K562 (cell line): ENCODE data around the gene PI4KA. TPM values are rescaled to one million over a fixed set of nuclear protein-coding genes. Genes with fewer than 3 reads are reported as not detected.
A peak's percentile ranks its signal among the peaks of the same experiment; 100 is the strongest.

Experiments
- DNMT1 ChIP-seq: fragments of 450-650 bp; IDR thresholded peaks from 2 replicates; pipeline ENCODE4 v1.6.1; 2016; ENCODE audit warnings: antibody characterized with exemption, mild to moderate bottlenecking
- KDM1A ChIP-seq, 2 experiments: fragments of 450-650 bp; IDR thresholded peaks; 2 replicates each; pipeline ENCODE4 v1.6.1; 2016; ENCODE audit warnings: mild to moderate bottlenecking in 2 of 2
- MECOM ChIP-seq: fragments of 250-450 bp; sonication (Bioruptor Pico); IDR thresholded peaks from 2 replicates; pipeline ENCODE4 v1.8.0; 2022; ENCODE audit warnings: inconsistent platforms
- NR1H2 ChIP-seq: sonication (generic); formaldehyde crosslinking; IDR thresholded peaks from 2 replicates; pipeline ENCODE4 v1.4.0; 2020; ENCODE audit warnings: mild to moderate bottlenecking, missing genetic modification reagents
- PPARD ChIP-seq: fragments of 250-450 bp; sonication (Bioruptor Pico); IDR thresholded peaks from 2 replicates; pipeline ENCODE4 v1.8.0; 2022; ENCODE audit warnings: inconsistent platforms, mild to moderate bottlenecking, moderate library complexity
- PYGO2 ChIP-seq: fragments of 450-650 bp; IDR thresholded peaks from 2 replicates; pipeline ENCODE4 v1.6.1; 2016; ENCODE audit warnings: mild to moderate bottlenecking, missing genetic modification characterization, moderate library complexity, missing compliant biosample characterization
- SMARCA4 ChIP-seq: fragments of 450-650 bp; IDR thresholded peaks from 2 replicates; pipeline ENCODE4 v1.6.1; 2016
- SREBF1 ChIP-seq: fragments of 150-350 bp; IDR thresholded peaks from 2 replicates; pipeline ENCODE4 v1.6.1; 2014; ENCODE audit warnings: antibody characterized with exemption, low read depth, low read length, borderline replicate concordance
- ZNF212 ChIP-seq: fragments of 450-650 bp; formaldehyde crosslinking; IDR thresholded peaks from 2 replicates; pipeline ENCODE4 v1.4.0; 2020; ENCODE audit warnings: mild to moderate bottlenecking
- ZNF239 ChIP-seq: fragments of 250-450 bp; sonication (Bioruptor Pico); IDR thresholded peaks from 2 replicates; pipeline ENCODE4 v1.4.0; 2020; ENCODE audit warnings: mild to moderate bottlenecking
- ZNF347 ChIP-seq: fragments of 450-650 bp; formaldehyde crosslinking; IDR thresholded peaks from 2 replicates; pipeline ENCODE4 v1.4.0; 2020; ENCODE audit warnings: low read depth, mild to moderate bottlenecking, moderate library complexity
- ZNF408 ChIP-seq: fragments of 250-450 bp; sonication (Bioruptor Pico); IDR thresholded peaks from 2 replicates; pipeline ENCODE4 v1.4.0; 2020; ENCODE audit warnings: low read depth, mild to moderate bottlenecking, moderate library complexity
- polyA plus RNA-seq, 8 experiments: library from polyadenylated mRNA; depleted of rRNA in 4 of 8; stranded (reverse) in 5 of 8; unstranded in 3 of 8; fragments of >200 nt; fragmentation: Nextera tagmentation in 2 of 8; fragmentation: Illumina TruSeq in 1 of 8; extraction: Ambion mirVana in 2 of 8; extraction: Trizol in 1 of 8; gene quantifications; 2 replicates each; pipeline versions ENCODE4 v1.2.1 to v1.2.3, GENCODE V29; 2011 to 2014; ENCODE audit warnings: inconsistent platforms in 1 of 8, missing spikeins in 1 of 8
- total RNA-seq, 7 experiments: library from RNA; depleted of rRNA in 6 of 7; stranded (reverse); fragments of >200 nt in 6 of 7; fragmentation: Illumina TruSeq in 2 of 7; extraction: Trizol in 2 of 7; gene quantifications; 2 replicates each; pipeline versions ENCODE4 v1.2.1 to v1.2.3, GENCODE V29; 2011 to 2021; ENCODE audit warnings: low replicate concordance in 1 of 7
- TF ChIP-seq, protein P1 (sequence below): fragments of 250-450 bp; sonication (Bioruptor Pico); IDR thresholded peaks from 2 replicates; pipeline ENCODE4 v1.5.0; 2022; ENCODE audit warnings: mild to moderate bottlenecking
- TF ChIP-seq, protein P2 (sequence below): fragments of 250-450 bp; sonication (Bioruptor Pico); IDR thresholded peaks from 2 replicates; pipeline ENCODE4 v1.4.0; 2020
- TF ChIP-seq, protein P3 (sequence below): sonication (generic); formaldehyde crosslinking; IDR thresholded peaks from 2 replicates; pipeline ENCODE4 v1.8.1; 2022; ENCODE audit warnings: missing genetic modification reagents
- TF ChIP-seq, protein P4 (sequence below): fragments of 250-450 bp; sonication (Bioruptor Pico); IDR thresholded peaks from 2 replicates; pipeline ENCODE4 v1.4.0; 2020; ENCODE audit warnings: mild to moderate bottlenecking, moderate library complexity

PI4KA gene
- total and polyA plus RNA-seq, 9 of the 15 experiments (the other 6 are each of a cell fraction or from before 2014, with no cell fraction given): 7.3 to 187 (median 84.7) TPM

DNA sequence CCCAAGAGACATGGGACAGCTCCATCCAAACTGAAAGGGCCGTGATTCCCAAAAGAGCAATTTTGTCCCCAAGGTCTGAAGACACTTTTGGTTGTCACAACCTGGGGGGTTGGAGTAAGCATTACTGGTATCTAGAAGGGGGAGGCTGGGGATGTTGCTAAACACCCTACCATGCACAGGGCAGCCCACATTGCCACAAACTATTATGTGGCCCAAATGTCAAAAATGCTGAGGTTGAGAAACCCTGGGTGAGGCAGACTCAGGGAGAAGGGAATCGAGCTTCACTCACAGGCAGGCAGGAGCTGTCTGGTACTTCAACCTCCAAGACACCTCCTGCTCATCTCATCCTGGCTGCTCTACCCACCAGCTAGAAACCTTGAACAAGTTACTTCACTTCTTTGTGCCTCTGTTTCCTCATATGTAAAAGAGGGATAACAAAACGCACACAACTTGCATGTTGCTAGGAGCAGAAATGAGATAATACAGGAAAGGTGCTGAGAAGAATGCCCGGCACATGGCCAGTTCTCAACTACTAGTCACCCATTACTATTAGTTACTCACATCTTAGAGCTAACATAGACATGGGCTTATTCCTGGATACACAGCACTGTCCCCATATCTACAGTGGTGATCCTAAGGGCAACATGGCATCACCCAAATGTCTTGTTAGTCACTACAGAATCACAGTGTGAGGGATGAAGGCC lies 75.9 kb downstream of the PI4KA start (continued):
- TF ChIP-seq, protein P1, sequence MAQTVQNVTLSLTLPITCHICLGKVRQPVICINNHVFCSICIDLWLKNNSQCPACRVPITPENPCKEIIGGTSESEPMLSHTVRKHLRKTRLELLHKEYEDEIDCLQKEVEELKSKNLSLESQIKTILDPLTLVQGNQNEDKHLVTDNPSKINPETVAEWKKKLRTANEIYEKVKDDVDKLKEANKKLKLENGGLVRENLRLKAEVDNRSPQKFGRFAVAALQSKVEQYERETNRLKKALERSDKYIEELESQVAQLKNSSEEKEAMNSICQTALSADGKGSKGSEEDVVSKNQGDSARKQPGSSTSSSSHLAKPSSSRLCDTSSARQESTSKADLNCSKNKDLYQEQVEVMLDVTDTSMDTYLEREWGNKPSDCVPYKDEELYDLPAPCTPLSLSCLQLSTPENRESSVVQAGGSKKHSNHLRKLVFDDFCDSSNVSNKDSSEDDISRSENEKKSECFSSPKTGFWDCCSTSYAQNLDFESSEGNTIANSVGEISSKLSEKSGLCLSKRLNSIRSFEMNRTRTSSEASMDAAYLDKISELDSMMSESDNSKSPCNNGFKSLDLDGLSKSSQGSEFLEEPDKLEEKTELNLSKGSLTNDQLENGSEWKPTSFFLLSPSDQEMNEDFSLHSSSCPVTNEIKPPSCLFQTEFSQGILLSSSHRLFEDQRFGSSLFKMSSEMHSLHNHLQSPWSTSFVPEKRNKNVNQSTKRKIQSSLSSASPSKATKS (CRISPR knock-in tag): no peak
- TF ChIP-seq DNMT1 (no peak), ZNF212 (CRISPR knock-in tag) (no peak), ZNF347 (CRISPR knock-in tag) (no peak), ZNF239 (CRISPR knock-in tag) (no peak), PYGO2 (tag) (no peak), ZNF408 (CRISPR knock-in tag) (peak; percentile 83; the same call in 1 of the 2 replicates), NR1H2 (CRISPR knock-in tag) (no peak), MECOM (CRISPR knock-in tag) (no peak), PPARD (CRISPR knock-in tag) (no peak), KDM1A (IDR thresholded peaks at IDR 0.05) (no peak), SMARCA4 (no peak), SREBF1 (no peak)
- TF ChIP-seq, protein P2, sequence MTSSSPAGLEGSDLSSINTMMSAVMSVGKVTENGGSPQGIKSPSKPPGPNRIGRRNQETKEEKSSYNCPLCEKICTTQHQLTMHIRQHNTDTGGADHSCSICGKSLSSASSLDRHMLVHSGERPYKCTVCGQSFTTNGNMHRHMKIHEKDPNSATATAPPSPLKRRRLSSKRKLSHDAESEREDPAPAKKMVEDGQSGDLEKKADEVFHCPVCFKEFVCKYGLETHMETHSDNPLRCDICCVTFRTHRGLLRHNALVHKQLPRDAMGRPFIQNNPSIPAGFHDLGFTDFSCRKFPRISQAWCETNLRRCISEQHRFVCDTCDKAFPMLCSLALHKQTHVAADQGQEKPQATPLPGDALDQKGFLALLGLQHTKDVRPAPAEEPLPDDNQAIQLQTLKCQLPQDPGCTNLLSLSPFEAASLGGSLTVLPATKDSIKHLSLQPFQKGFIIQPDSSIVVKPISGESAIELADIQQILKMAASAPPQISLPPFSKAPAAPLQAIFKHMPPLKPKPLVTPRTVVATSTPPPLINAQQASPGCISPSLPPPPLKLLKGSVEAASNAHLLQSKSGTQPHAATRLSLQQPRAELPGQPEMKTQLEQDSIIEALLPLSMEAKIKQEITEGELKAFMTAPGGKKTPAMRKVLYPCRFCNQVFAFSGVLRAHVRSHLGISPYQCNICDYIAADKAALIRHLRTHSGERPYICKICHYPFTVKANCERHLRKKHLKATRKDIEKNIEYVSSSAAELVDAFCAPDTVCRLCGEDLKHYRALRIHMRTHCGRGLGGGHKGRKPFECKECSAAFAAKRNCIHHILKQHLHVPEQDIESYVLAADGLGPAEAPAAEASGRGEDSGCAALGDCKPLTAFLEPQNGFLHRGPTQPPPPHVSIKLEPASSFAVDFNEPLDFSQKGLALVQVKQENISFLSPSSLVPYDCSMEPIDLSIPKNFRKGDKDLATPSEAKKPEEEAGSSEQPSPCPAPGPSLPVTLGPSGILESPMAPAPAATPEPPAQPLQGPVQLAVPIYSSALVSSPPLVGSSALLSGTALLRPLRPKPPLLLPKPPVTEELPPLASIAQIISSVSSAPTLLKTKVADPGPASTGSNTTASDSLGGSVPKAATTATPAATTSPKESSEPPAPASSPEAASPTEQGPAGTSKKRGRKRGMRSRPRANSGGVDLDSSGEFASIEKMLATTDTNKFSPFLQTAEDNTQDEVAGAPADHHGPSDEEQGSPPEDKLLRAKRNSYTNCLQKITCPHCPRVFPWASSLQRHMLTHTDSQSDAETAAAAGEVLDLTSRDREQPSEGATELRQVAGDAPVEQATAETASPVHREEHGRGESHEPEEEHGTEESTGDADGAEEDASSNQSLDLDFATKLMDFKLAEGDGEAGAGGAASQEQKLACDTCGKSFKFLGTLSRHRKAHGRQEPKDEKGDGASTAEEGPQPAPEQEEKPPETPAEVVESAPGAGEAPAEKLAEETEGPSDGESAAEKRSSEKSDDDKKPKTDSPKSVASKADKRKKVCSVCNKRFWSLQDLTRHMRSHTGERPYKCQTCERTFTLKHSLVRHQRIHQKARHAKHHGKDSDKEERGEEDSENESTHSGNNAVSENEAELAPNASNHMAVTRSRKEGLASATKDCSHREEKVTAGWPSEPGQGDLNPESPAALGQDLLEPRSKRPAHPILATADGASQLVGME (CRISPR knock-in tag): 0 out of 2 replicates have a peak, but pooled peaks have one; percentile 44
- TF ChIP-seq, protein P3, sequence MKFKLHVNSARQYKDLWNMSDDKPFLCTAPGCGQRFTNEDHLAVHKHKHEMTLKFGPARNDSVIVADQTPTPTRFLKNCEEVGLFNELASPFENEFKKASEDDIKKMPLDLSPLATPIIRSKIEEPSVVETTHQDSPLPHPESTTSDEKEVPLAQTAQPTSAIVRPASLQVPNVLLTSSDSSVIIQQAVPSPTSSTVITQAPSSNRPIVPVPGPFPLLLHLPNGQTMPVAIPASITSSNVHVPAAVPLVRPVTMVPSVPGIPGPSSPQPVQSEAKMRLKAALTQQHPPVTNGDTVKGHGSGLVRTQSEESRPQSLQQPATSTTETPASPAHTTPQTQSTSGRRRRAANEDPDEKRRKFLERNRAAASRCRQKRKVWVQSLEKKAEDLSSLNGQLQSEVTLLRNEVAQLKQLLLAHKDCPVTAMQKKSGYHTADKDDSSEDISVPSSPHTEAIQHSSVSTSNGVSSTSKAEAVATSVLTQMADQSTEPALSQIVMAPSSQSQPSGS (CRISPR knock-in tag): no peak
- TF ChIP-seq, protein P4, sequence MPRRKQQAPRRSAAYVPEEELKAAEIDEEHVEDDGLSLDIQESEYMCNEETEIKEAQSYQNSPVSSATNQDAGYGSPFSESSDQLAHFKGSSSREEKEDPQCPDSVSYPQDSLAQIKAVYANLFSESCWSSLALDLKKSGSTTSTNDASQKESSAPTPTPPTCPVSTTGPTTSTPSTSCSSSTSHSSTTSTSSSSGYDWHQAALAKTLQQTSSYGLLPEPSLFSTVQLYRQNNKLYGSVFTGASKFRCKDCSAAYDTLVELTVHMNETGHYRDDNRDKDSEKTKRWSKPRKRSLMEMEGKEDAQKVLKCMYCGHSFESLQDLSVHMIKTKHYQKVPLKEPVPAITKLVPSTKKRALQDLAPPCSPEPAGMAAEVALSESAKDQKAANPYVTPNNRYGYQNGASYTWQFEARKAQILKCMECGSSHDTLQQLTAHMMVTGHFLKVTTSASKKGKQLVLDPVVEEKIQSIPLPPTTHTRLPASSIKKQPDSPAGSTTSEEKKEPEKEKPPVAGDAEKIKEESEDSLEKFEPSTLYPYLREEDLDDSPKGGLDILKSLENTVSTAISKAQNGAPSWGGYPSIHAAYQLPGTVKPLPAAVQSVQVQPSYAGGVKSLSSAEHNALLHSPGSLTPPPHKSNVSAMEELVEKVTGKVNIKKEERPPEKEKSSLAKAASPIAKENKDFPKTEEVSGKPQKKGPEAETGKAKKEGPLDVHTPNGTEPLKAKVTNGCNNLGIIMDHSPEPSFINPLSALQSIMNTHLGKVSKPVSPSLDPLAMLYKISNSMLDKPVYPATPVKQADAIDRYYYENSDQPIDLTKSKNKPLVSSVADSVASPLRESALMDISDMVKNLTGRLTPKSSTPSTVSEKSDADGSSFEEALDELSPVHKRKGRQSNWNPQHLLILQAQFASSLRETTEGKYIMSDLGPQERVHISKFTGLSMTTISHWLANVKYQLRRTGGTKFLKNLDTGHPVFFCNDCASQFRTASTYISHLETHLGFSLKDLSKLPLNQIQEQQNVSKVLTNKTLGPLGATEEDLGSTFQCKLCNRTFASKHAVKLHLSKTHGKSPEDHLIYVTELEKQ (CRISPR knock-in tag): no peak
